Nephron (organoid): ENCODE measurements around the gene SSC5D.

Experiments used
- H3K27ac Mint-ChIP-seq, 3 experiments: 2 replicates each; pipeline ENCODE4 v1.8.0; 2020; ENCODE audit warnings: mixed read lengths in 3 of 3, mild to moderate bottlenecking in 2 of 3, moderate library complexity in 1 of 3
- H3K27me3 Mint-ChIP-seq: 2 replicates; pipeline ENCODE4 v1.8.0; 2021; ENCODE audit warnings: low read depth, mild to moderate bottlenecking, moderate library complexity, mixed read lengths
- H3K36me3 Mint-ChIP-seq: 2 replicates; pipeline ENCODE4 v1.8.0; 2020; ENCODE audit warnings: low read depth, mixed read lengths
- H3K4me1 Mint-ChIP-seq: 2 replicates; pipeline ENCODE4 v1.8.0; 2020; ENCODE audit warnings: mixed read lengths
- H3K4me3 Mint-ChIP-seq, 3 experiments: 2 replicates each; pipeline ENCODE4 v1.8.0; 2020; ENCODE audit warnings: mild to moderate bottlenecking in 3 of 3, mixed read lengths in 3 of 3, moderate library complexity in 2 of 3
- H3K9me3 Mint-ChIP-seq: 2 replicates; pipeline ENCODE4 v1.8.0; 2020; ENCODE audit warnings: mixed read lengths
- TF ChIP-seq, protein P1 (sequence below), 3 experiments: fragments of 200-600 bp; sonication (generic); IDR thresholded peaks; one replicate each; pipeline ENCODE4 v1.5.0; 2021; ENCODE audit warnings: antibody characterized with exemption in 3 of 3; ENCODE audit not compliant: unreplicated experiment in 3 of 3

Gene SSC5D

DNA sequence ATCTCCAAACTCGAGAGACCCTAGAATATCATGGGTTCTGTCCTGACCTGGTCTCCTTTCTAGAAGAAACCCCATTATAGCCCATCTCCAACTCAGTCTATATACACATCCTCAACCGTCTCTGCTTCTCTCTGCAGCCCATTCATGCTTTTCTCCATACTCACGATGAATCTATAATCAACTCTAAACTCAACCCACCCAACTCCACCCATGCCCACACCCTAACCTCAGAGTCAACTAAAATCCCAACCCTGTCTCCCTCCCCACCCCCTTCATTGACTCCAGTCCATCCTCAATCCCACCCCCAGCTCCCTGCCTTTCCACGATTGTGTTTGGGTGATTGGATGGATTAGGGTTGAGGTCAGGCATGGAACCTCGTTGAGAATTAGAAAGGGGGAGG, 55.3 kb downstream of the SSC5D start:
- Mint-ChIP-seq H3K36me3 (no peaks in the 10 kb centered on the region), H3K27me3 (peaks cover 21% of the 10 kb centered on the region), H3K9me3 (peaks cover 7% of the 10 kb centered on the region), H3K4me1 (peaks cover 26% of the 10 kb centered on the region), H3K27ac (peak overlapping the region in 1 of 3 experiments; percentile 59), H3K4me3 (no peak overlapping the region)
- TF ChIP-seq, protein P1, sequence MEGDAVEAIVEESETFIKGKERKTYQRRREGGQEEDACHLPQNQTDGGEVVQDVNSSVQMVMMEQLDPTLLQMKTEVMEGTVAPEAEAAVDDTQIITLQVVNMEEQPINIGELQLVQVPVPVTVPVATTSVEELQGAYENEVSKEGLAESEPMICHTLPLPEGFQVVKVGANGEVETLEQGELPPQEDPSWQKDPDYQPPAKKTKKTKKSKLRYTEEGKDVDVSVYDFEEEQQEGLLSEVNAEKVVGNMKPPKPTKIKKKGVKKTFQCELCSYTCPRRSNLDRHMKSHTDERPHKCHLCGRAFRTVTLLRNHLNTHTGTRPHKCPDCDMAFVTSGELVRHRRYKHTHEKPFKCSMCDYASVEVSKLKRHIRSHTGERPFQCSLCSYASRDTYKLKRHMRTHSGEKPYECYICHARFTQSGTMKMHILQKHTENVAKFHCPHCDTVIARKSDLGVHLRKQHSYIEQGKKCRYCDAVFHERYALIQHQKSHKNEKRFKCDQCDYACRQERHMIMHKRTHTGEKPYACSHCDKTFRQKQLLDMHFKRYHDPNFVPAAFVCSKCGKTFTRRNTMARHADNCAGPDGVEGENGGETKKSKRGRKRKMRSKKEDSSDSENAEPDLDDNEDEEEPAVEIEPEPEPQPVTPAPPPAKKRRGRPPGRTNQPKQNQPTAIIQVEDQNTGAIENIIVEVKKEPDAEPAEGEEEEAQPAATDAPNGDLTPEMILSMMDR (IDR thresholded peaks at IDR 0.05; ENCODE audit: unreplicated experiment in 3 of 3), result no peak

DNA sequence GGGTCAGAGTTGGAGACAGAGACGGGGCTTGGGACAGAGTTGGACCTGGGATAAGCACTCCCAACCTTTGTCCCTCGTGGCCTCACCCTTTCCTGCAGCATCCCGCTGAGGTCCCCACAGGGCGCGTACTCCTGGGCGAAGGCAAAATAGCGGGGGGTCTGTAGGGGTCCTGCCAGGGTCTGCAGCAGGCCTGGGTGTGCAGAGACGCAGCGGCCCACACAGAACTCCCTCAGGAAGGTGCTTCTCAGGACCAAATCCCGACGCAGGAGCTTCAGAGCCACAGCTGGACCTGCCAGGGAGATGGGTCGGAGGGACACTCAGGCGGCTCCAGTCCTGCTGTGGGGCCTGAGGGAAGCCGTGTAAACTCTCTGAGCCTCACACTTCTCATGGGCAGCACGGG, 55.8 kb downstream of the SSC5D start:
- Mint-ChIP-seq H3K4me1 (peaks cover 26% of the 10 kb centered on the region), H3K27me3 (peaks cover 21% of the 10 kb centered on the region), H3K36me3 (no peaks in the 10 kb centered on the region), H3K9me3 (peaks cover 7% of the 10 kb centered on the region), H3K27ac (no peak overlapping the region), H3K4me3 (no peak overlapping the region)
- TF ChIP-seq, protein P1 (IDR thresholded peaks at IDR 0.05; ENCODE audit: unreplicated experiment in 3 of 3), result no peak

DNA sequence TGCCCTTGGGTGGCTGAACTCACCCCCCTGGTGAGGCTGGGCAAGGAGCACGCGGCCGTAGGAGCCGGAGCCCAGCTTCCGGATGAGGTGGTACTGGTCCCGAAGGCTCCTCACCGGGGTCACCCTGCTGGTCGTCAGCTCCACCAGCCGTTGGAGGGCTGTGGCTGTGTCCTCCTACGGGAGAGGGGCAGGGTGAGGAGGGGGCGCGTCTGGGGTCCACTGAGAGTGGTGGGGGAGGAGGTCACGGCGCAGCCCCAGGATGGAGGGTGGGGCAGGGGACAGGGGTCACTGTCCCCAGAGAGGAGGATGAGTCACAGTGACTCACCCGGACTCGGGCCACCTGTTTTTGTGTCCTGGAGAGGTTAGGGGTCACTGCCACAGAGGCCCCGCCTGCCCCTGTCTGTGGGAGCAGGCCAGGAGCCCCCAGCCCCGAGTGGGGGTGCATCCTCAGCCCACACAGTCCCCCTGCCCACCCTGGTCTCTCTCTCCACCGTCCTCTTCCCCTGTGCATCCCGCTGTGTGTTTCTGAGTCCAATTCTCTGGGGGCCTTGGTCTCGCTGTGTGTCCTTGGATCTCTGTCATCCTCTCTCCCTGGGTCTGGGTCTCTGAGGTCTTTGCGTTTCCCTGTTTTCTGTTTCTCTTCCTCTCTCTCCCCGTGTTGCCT, 56.7 kb downstream of the SSC5D start:
- peak overlapping the region in 1 of 3 experiments; percentile 32 for H3K27ac Mint-ChIP-seq
- no peaks in the 10 kb centered on the region for H3K36me3 Mint-ChIP-seq
- H3K4me3 Mint-ChIP-seq, result peak overlapping the region in 1 of 3 experiments; percentile 5
- peaks cover 32% of the 10 kb centered on the region for H3K4me1 Mint-ChIP-seq
- H3K27me3 Mint-ChIP-seq, result peaks cover 24% of the 10 kb centered on the region
- H3K9me3 Mint-ChIP-seq, result peaks cover 7% of the 10 kb centered on the region
- TF ChIP-seq, protein P1 (IDR thresholded peaks at IDR 0.05; ENCODE audit: unreplicated experiment in 3 of 3), result no peak

DNA sequence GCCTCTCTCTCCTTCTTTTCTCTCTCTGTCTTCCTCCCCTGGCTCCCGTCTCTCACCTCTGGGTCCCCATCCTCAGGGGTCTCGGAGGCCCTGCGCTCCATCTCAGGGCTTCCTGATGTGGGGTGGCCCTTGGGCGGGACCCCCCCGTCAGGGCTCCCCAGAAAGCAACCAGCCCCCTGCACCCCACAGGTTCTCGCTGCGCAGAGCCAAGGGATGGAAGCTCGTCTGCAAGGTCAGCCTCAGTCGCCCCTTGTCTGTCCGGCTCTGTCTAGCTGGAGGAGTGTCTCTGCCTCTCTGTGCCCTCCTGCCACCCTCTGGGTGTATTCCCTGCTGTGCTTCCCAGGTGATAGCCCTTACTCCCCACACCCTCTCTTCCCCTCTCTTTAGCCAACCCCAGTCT, 57.2 kb downstream of the SSC5D start, which contains the start of gene SBK3:
TSS of gene SBK3 (minus strand) at position 101 of the 400 bp plus-strand sequence. CDS start at position 101, 0 bp downstream.
- H3K9me3 Mint-ChIP-seq, result peaks cover 7% of the 10 kb centered on the region
- H3K36me3 Mint-ChIP-seq, result no peaks in the 10 kb centered on the region
- peak within 1 kb of the TSS in 1 of 3 experiments; percentile 5 for H3K4me3 Mint-ChIP-seq
- TF ChIP-seq, protein P1 (IDR thresholded peaks at IDR 0.05; ENCODE audit: unreplicated experiment in 3 of 3), result no peak
- H3K4me1 Mint-ChIP-seq, result peaks cover 37% of the 10 kb centered on the region
- H3K27me3 Mint-ChIP-seq, result peaks cover 28% of the 10 kb centered on the region
- H3K27ac Mint-ChIP-seq, result peak within 1 kb of the TSS in 2 of 3 experiments; percentile 7 to 32

DNA sequence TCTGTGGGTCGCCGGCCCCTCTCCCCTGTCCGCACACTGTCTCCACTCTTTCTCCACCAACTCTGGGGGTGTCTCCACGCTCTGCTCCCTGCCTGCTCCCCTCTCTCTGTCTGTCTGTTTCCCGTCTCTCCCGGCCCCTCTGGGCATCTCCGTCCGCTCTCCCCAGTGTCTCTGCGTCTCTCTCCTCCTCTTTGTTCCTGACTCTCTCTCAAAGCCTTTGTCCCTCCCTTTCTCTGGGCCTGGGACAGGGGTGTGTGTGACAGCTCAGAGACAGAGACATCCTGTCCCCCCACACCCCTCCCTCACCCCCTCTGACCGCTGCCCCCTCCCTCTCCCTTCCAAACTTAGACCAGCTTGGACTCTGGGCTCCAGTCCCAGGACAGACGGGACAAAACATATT, 57.8 kb downstream of the SSC5D start:
- no peaks in the 10 kb centered on the region for H3K36me3 Mint-ChIP-seq
- peaks cover 28% of the 10 kb centered on the region for H3K27me3 Mint-ChIP-seq
- TF ChIP-seq, protein P1 (IDR thresholded peaks at IDR 0.05; ENCODE audit: unreplicated experiment in 3 of 3), result no peak
- peaks cover 37% of the 10 kb centered on the region for H3K4me1 Mint-ChIP-seq
- H3K9me3 Mint-ChIP-seq, result peaks cover 7% of the 10 kb centered on the region
- H3K4me3 Mint-ChIP-seq, result no peak overlapping the region
- H3K27ac Mint-ChIP-seq, result peak overlapping the region in 1 of 3 experiments; percentile 7
